PC-9 (cell line): ENCODE results near the gene SPON2.

Experiments used
- EZH2 ChIP-seq: fragments of 200-600 bp; sonication (generic); IDR thresholded peaks from 2 replicates; pipeline ENCODE4 v1.8.0; 2017; ENCODE audit warnings: antibody characterized with exemption, low read depth
- TF ChIP-seq, protein P1 (sequence below): fragments of 200-600 bp; sonication (generic); conservative IDR thresholded peaks from 2 replicates; pipeline ENCODE4 v1.6.1; 2017; ENCODE audit warnings: mixed run types, antibody characterized with exemption, mild to moderate bottlenecking, moderate library complexity

DNA sequence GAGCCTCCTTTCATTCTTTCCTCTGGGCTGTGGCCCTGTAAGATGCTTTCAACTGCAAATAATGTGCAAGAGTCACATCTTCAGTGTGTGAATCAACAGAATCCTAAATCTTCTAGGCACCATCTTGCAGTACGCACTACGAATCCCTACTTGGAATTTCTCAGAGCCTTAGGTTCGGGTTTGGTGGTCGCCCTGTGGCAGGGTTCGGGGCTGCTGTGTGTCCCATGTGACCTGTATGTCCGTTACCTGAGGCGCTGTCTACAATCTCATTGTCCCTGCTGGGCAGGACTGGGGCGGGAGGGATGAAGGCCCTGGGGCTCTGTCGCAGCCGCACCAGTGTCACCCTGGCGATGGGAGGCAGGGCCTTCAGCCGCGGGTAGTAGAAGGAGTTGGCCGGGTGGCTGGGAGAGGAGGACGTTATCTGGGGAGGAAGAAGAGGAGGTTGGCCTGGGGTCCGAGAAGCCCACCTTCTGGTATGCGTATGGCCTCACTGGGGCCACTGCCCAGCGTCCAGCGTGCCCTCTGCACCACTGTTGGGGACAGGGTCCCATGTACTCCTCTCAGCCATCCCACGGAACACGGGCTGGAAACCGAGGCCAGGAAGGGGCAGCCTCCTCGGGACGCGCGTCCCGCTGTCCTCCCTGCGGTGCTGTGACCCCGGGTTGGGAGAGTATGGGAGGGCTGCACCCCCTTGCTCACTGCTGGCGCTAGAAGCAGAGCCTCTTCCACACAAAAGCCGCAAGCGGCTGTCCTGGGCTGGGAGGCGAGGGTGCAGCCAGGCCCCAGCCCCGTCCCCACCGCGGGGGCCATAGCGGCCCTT is 2.0 kb downstream of the SPON2 start:
- TF ChIP-seq, protein P1, sequence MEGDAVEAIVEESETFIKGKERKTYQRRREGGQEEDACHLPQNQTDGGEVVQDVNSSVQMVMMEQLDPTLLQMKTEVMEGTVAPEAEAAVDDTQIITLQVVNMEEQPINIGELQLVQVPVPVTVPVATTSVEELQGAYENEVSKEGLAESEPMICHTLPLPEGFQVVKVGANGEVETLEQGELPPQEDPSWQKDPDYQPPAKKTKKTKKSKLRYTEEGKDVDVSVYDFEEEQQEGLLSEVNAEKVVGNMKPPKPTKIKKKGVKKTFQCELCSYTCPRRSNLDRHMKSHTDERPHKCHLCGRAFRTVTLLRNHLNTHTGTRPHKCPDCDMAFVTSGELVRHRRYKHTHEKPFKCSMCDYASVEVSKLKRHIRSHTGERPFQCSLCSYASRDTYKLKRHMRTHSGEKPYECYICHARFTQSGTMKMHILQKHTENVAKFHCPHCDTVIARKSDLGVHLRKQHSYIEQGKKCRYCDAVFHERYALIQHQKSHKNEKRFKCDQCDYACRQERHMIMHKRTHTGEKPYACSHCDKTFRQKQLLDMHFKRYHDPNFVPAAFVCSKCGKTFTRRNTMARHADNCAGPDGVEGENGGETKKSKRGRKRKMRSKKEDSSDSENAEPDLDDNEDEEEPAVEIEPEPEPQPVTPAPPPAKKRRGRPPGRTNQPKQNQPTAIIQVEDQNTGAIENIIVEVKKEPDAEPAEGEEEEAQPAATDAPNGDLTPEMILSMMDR: no peak
- TF ChIP-seq EZH2: no peak
